ENCODE data around the gene CDC42BPA.

The CDC42BPA gene

GRCh38 chr1:227299688-227300087 is 18.6 kb downstream of the CDC42BPA start:
- no peak for TF ChIP-seq CTCF (conservative IDR thresholded peaks at IDR 0.05; ENCODE audit: control insufficient read depth, insufficient read depth, low read depth, low read length)
- H3K4me3 ChIP-seq (ENCODE audit: control insufficient read depth, low read depth, low read length), result no peak overlapping the region
- peak; percentile 42 for DNase-seq (ENCODE audit: low read depth)

GRCh38 chr1:227299241-227299627 is 19.1 kb downstream of the CDC42BPA start:
- DNase-seq (ENCODE audit: low read depth), result peak; percentile 34
- no peak overlapping the region for H3K4me3 ChIP-seq (ENCODE audit: control insufficient read depth, low read depth, low read length)
- no peak for TF ChIP-seq CTCF (conservative IDR thresholded peaks at IDR 0.05; ENCODE audit: control insufficient read depth, insufficient read depth, low read depth, low read length)

- H3K4me3 ChIP-seq (ENCODE audit: control insufficient read depth, low read depth, low read length), result no peak overlapping the region
- TF ChIP-seq CTCF (conservative IDR thresholded peaks at IDR 0.05; ENCODE audit: control insufficient read depth, insufficient read depth, low read depth, low read length), result no peak
- DNase-seq (ENCODE audit: low read depth), result no peak
These were observed 19.6 kb downstream of the CDC42BPA start for GRCh38 chr1:227298512-227299240.

- no peak overlapping the region for H3K4me3 ChIP-seq (ENCODE audit: control insufficient read depth, low read depth, low read length)
- TF ChIP-seq CTCF (conservative IDR thresholded peaks at IDR 0.05; ENCODE audit: control insufficient read depth, insufficient read depth, low read depth, low read length), result no peak
- no peak for DNase-seq (ENCODE audit: low read depth)
These were observed 21.1 kb downstream of the CDC42BPA start for GRCh38 chr1:227297073-227297793.

GRCh38 chr1:227295609-227296008 is 22.7 kb downstream of the CDC42BPA start:
- H3K4me3 ChIP-seq (ENCODE audit: control insufficient read depth, low read depth, low read length), result no peak overlapping the region
- TF ChIP-seq CTCF (conservative IDR thresholded peaks at IDR 0.05; ENCODE audit: control insufficient read depth, insufficient read depth, low read depth, low read length), result no peak
- DNase-seq (ENCODE audit: low read depth), result no peak

DNA sequence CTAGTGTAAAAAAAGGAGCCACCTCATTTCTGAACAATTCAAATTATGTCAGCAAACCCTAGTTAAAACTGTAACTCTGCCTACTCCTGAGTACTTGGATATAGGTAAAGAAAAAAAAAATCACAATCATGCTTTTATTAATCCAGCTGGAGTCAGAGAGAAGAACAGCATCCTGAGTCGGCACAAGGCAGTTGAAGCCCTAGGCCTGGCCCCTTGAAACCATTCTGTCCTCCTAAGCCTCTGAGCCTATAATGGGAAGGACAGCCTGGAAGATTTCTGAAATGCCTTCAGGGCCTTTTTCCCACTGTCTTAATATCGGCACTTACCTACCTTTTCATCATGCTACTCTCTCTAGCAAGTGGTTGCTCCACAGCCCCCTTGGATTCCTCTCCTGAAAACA is 32.5 kb downstream of the CDC42BPA start:
- no peak overlapping the region for H3K4me3 ChIP-seq (ENCODE audit: control insufficient read depth, low read depth, low read length)
- TF ChIP-seq CTCF (conservative IDR thresholded peaks at IDR 0.05; ENCODE audit: control insufficient read depth, insufficient read depth, low read depth, low read length), result no peak
- no peak for DNase-seq (ENCODE audit: low read depth)
